LoVo (cell line): ENCODE data around the gene OR7D2.
"Not testable (repeated sequence)": the region's sequence is repeated elsewhere in the genome, so short reads cannot be mapped to it uniquely, and the experiment has no call there.

Experiments used
- DNase-seq: peaks from one replicate; pipeline ENCODE4 v3.0.0-alpha.2; 2016; ENCODE audit warnings: low spot score

Gene OR7D2

DNA sequence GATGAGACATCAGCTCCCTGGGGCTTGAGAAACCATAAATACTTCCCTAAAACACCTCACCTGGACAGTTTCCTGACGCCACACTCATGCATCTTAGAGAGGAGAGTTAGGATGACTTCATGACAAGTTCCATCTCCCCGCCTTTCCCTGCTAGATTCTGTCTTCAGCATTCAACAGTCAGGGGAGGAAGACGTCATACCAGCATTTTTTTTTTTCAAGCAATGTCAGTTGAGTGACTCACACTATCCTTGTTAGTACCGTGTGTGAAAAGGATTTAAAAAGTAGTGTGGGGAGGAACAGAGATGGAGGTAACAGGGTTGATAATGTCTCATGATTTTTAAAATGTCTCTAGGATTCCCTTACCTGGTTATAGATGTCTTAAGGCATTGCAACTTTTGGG lies at the start of gene OR7D2:
Gene OR7D2, plus strand, starts transcription at position 79 of the 400 bp plus-strand sequence. CDS start 6,803 bp downstream, outside the sequence.
- no peak for DNase-seq

DNA sequence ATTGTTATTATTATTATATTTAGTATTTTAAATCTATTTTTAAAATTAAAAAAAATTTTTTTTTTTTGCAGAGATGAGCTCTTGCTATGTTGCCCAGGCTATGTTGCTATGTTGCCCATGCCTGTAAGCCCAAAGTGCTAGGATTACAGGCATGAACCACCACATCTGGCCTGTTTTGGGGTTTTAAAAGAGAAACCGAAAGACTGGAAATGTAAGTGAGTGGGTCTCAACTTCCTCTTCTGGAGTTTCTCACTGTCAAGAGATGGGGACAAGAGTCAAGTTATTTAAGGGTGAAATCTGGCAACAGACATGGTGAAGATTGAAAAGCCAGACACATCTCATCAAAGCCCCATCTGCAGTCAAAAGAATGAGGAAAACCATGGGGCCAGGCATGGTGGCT lies 47.8 kb upstream of the OR7D2 start:
- DNase-seq, result no peak

DNA sequence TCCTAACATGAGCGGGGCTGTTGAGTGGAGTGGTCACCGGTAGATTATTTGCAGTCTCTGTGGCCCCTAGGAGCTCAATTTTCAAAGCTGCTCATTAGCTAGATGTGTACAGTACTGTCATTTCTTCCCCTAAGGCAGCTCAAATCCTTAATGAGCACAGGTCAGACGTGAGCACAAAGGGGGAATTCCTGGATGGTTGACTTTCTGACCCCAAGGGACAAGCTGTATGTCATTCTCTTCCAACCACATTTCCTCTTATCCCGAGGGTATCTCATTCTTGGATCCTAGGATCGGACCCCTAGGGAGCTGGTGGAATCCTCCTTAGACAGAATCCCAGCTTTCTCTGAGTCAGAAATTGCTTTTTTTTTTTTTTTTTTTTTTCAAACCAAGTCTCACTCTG lies 46.4 kb upstream of the OR7D2 start:
- DNase-seq, result no peak

DNA sequence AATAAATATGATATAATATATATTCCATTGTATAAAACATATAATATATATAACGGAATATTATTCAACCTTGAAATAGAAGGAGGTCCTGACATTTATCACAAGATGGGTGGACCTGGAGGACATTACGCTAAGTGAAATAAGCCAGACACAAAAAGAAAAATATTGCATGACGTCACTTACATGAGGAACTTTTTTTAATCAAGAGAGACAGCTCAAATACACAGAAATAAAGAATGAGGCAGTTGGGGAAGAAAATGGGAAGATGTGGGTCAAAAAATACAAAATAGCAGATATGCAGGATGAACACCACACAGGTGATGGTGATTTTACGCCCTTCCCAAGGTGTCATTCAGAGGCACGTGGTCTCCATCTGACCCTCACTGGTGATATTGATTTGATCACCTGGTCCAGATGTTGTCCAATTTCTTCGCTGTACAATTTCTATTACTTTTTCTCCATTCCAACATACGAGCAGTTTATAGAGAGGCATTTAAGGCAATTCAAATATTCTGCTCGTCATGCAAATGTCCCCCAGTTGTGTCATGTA lies 39.1 kb upstream of the OR7D2 start:
- peak; percentile 16 for DNase-seq

DNA sequence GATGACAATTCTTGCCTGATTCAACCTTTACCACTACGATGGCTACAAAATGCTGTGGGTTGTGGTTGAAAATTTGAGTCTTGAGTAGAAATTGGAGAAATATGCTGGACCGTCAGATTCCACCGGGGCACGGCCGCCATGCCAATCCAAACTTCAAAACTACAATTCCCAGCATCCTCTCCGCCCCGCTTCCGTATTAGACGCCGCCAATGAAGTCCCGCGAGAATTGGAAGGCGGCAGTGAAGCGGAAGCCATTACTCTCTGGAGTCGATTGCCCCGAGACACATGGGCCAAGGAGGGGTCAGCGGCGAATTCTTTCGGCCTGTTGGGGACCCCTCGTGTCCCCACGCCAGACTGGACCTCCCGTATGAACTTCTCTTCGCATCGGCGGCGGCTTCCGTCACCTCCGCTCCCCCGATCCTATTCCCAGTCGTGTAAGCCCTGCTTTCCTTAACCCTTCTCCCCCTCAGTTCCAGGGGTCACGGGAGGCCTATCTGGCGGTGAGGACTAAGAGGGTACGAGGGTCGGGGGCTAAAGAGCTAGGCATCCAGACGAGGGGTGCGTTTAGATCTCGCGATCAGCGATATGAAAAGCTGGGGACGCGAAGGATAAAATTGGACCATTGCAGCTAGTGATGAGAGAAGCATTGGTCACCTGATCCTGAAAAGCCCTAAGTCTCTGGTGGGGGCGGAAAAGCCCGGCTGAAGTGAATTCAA lies 38.5 kb upstream of the OR7D2 start, which contains the start of gene ZNF317:
Gene ZNF317, plus strand, starts transcription at position 239 of the 716 bp plus-strand sequence. CDS start 15,620 bp downstream, outside the sequence.
- peak; percentile 95 for DNase-seq

DNA sequence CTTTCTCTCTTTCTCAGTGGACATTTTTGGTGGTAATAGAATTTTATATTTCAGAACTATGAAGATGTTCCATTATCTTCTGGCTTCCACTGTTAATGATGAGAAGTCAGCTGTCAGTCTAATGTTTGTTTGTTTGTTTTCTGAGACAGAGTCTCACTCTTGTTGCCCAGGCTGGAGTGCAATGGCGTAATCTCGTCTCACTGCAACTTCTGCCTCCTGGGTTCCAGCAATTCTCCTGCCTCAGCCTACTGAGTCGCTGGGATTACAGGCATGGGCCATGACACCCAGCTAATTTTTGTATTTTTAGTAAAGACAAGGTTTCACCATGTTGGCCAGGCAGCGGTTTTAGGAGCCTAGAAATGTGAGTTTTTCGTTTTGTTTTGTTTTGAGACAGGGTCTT lies 33.9 kb upstream of the OR7D2 start:
- DNase-seq, result no peak

DNA sequence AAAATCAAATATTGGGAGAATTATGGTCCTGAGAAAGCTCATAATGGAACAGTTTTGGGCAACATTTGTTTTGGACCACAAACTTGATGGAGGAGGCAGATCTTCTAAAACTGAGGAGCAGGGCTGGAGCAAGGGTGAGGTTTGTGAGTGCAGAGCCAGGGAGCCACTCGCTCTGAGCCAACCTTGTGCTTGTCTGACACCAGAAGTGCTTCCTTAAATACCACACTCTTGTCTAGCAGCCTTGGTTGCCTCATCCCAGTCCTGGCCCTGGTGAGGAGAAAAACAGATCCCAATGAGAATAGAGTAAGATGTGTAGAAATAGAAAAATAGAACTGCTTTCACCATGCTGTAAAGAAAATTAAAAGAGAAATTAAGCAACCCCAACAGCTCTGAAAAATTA lies 31.9 kb upstream of the OR7D2 start:
- DNase-seq, result no peak

DNA sequence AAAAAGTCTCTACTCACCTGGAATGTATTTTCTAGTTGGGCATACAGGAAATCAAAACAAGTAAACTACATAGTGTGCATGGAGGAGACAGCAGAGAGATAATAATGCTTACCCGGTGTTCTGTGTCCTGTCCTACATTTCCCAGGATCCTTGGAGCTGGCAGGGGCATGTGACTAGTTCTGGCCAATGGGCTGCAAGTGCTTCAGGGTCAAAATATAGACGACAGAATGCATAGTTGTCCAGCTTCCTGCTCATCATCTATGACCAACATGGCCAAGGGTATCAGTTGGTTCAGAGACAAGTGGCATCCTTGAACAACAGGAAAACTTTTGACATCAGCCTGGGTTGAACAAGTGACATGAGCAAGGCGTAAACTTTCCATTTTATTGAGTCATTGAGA lies 30.1 kb upstream of the OR7D2 start:
- no peak for DNase-seq

DNA sequence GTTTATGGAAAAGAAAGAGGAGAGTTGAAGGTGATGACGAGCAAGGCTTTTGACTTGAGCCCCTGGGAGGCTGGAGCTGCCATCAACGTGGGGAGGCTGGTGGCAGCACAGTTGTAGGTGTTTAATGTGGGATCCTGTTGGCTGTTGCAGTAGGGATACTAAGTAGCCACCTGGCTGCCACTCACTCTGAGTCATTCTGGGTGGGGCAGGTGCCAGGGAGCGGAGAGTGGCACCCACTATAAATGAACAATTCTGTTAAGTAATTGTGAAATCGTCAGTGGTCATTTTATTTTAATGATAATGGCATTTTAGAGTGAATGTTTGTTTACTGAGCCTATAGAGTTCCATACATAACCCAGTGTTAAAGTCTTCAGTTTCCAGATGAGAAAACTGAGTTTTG lies 28.8 kb upstream of the OR7D2 start:
- DNase-seq, result peak; percentile 38

DNA sequence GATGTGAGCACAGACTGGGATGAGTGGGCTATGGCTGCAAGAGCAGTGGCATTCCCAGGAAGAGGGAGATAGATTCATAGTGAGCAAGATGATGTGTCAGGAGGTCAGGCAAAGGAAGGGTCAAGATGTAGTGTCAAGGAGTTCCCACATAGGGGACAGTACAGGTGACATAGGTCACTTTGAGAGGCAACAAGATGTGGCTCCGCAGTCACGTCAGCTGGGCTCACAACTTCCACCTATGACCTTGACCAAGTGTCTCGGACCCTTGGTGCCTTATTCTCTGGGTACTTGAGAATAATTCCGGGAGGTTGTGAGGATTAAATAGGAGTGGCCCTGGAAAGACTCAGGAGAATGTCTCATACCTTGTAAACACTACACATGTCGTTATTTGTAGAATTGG lies 28.1 kb upstream of the OR7D2 start:
- no peak for DNase-seq

DNA sequence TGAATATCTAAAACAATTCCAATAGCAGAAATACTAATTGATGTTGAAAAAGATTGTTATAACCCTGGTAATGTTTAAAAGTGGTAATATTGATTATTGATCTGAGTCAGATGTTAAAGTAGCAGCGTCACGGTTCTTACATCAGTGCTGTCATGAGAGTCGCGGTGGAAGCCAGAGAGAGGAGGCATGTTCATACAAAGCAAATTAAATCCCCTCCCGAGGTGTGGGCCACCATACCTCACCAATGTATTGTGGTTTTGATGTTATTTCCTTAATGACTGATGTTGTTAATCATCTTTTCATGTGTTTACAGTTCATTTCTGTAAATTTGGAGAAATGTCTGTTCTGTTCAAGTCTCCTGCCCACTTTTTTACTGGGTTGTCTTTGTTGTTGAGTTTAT lies 27.4 kb upstream of the OR7D2 start:
- no peak for DNase-seq

DNA sequence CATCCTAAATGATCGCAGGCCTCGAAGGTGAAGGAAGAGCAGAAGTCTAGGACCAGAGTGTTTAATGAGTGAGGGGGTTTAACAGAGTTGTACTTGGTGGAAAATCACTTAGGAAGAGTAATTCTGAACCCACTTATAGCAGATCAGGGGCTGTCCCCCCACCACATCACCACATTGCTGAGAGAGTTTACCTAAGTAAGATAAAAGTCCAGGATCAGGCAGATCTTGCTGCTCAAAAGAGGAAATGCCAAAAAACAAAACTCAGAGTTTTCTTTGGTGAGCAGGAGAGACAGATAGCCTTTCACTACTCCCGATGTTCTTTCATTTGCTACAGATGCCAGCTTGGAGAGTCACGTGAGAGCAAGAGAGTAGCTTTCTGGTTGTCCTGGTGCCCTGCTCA lies 23.2 kb upstream of the OR7D2 start:
- DNase-seq, result no peak

DNA sequence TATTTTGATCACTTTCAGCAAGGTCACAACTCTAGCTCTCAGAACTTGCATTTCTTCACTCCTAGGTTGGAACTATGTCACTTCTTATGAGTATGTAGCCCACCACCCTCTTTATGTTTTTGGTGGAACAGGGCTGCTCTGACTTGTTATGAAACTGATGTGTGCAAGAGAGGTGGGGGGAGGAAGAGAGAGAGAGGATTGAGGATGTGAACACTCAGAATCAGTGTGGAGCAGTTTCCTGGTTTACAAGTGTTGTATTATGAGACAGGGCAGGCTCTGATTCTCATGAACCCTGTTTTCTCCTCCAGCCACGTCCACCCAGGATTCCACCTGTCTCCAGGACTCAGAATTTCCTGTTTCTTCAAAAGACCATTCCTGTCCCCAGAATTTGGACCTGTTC lies 22.5 kb upstream of the OR7D2 start:
- no peak for DNase-seq

DNA sequence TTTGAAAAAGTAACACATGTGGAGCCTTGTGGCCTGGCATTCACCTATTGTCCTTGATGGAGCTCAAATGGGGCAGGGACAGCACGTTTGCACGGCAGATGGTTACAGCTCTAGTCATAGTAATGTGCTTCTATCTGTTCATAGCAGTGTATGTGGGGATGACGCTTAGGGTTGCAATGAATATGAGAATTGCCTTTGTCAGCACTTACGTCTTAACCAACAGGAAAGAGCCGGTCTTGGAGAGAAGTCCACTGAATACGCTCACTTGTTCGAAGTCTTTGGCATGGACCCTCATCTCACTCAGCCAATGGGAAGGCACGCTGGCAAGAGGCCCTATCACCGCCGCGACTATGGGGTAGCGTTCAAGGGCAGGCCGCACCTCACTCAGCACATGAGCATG lies 18.9 kb upstream of the OR7D2 start:
- DNase-seq, result no peak

DNA sequence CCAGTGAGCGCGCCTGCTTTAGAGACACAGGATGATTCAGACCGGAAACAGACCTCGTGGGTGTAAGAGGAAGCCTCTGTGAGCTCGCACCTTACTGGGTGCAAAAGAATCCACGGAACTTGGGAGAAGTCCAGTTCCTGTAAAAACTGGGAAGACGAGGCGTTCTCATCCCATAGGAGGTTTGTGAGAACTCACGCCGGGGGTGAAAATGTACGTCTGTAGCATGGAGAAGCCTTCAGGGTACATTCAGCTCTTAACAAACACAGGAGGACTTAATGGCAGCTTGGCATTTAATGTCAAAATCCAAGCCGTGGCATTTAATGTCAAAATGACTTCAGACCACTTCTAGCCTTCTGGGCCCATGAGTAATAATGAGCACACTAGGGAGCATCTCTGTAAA lies 17.4 kb upstream of the OR7D2 start:
- no peak for DNase-seq

DNA sequence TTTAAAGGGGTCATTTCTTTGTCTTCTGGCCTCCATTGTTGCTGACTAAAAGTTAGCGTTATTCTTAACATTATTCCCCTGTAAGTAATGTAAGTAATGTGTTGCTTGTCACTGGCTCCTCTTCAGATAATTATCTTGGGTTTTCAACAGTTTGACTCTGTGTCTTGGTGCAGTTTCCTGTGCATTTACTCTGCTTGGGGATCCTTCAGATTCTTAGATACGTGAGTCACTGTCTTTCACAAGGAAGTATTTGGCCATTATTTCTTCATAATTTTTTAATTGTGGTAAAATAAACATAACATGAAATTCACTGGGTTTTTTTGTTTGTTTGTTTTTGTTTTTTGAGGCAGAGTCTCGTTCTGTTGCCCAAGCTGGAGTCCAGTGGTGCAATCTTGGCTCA lies 13.5 kb upstream of the OR7D2 start:
- DNase-seq, result no peak

DNA sequence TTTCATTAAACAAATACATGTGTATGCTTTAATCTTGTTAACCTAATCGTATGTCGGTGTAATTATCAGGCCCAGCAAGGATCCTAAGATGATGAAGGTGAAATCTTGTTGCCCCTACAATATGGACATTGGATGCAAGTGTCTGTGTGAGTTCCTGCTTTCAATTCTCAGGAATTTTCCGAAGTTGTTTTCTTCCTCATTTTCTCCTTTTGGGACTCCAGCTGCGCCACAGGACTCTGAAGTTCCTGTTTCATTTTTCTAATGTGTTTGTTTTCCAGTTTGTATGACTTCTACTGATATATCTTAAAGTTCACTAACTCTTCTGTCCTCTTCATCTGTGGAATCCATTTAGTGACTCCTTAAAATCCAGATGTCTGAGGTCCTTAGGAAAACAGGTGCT lies 11.9 kb upstream of the OR7D2 start:
- DNase-seq, result no peak

DNA sequence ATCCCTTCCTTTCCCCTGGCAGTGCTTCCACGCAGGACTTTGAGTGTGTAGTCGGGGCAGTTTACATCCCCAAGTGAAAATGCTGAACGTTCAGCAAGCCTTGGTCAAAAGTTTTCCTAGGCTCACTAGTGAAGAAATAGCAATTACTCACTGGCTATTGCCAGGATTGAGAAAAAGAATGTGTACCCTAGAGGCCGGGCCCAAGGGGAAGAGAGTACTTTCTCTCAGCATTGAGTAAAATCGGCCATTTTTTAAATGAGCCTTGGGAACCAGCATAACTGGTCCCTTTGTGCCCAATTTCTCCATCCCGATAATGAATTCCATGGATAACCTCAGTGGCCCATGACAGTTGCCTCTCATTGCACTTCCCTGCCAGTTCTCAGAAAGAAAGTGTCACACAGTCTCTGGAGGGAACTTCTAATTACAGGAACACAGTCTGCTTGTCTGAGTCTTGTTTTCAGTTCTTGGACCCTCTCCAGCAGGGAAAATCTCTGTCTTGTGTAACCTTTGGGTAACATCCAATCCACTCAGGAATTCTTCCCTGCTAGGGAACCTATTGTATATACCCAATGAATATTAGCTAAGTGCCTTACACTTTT lies 7.3 kb upstream of the OR7D2 start:
- no peak for DNase-seq

DNA sequence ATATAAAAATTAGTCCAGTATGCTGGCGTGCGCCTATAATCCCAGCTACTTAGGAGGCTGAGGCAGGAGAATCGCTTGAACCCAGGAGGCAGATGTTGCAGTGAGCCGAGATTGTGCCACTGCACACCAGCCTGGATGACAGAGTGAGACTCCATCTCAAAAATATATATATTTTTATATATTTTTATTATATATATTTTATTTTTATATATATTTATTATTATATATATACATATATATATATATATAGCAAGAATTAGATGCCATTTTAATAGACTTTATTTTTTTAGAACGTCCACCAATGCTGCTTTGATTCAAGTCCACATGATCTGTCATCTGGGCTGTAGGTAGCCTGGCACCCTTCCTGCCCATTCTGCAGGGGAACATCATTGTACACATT lies 3.5 kb upstream of the OR7D2 start:
- DNase-seq, result no peak

DNA sequence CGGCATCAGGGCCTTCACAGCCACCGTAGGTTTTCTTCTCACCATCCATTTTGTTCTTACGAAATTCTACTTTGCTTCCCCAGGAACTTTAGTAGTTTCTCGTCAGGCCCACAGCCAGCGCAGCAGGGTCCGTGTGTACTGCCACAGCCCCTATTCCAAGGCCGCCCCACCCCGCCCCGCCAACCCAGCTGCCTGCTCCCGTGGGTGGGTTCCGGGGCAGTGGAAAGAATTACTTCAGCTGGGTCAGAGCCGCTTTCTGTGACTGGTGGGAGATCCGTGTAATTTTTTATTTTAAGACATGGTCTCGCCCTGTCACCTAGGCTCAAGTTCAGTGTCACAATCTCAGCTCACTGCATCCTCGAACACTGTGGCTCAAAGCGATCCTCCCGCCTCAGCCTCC lies 4.2 kb downstream of the OR7D2 start:
- DNase-seq, result no peak

DNA sequence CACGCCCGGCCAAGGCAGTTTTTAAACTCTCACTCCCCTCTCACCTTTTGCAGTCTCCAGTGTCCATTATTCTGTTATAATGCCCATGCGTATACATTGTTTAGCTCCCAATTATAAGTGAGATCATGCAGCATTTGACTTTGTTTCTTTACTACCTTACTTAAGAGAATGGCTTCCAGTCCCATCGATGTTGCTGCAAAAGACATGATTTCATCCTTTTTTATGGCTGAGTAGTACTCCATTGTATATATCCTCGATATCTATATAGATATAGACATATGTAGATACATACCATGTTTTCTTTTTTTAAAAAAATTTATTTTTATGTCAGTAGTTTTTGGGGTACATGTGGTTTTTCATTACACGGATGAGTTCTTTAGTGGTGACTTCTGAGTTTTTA lies 8.4 kb downstream of the OR7D2 start:
- DNase-seq, result no peak

DNA sequence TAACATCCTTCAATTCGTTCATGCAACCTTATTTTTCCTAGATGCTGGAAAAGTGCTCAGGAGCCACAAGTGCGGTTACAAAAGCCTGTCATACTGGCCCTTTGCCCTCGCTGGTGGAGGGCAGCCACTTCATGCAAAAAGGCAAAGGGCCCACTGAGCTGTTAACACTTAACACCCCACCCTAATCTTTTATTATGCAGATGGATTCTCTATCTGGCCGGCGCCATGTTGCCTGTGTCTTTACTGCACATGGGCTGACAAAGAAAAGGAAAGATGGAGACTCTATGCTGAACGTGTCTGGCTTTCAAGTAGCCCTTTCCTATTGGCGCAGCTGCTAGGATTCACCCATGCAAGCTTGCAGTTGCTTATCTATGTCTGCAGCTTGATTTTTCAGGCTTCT lies 10.8 kb downstream of the OR7D2 start:
- DNase-seq, result no peak

DNA sequence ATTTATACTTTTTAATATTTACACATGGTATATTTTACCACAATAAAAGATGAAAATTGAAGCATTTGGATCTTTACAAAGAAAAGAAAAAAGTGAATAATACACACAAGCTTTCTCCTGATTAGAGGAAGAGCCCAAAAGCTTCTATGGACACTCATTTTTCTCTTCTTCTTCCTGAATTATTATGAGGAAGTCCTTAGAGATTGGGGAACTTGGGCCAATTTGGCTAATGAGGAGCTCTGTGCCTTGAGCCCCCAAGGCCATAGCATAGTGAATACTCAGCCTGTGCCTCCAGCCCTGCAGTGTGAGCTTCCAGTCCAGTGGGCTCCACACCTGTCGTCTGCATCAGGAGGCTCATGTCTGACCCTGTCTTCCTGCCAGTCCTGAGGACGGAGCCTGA lies 19.3 kb downstream of the OR7D2 start:
- not testable (repeated sequence) for DNase-seq
